ENCODE data around the gene ALS2. TPM values are rescaled to one million over a fixed set of nuclear protein-coding genes. Genes with fewer than 3 reads are reported as not detected.

ALS2 gene
- total RNA-seq, 1 donor from 2014 or later: 12.7 TPM

DNA sequence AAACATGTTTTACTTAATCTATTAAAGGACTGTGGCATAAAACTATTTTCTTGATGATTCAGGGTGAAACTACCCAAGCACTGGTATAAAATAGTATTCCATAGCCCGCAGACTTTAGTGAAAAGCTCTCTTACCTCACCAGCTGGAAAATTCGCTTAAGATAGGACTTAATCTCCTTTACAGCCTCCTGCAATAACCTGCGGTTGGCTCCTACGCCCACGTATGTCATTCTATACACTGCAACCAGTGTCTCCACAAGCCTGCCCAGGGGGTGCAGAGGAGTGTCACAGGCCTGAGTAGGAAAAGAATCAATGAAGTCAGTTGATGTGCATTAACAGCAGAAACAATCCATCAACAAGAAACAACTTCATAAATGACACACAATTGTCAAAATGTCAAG is 71.0 kb downstream of the ALS2 start:
- DNase-seq (ENCODE audit: low spot score): no peak
- no peaks in the 10 kb centered on the region for H3K9me3 Mint-ChIP-seq
- no peaks in the 10 kb centered on the region for H3K4me1 Mint-ChIP-seq (ENCODE audit: low read depth)
- no peaks in the 10 kb centered on the region for H3K27me3 Mint-ChIP-seq (ENCODE audit: insufficient read depth)
- H3K27ac Mint-ChIP-seq: no peak overlapping the region
- intact Hi-C loops (cut with micrococcal nuclease): no loop called here
- peaks cover 9% of the 10 kb centered on the region for H3K36me3 Mint-ChIP-seq (ENCODE audit: low read depth)
- H3K4me3 Mint-ChIP-seq: no peak overlapping the region

DNA sequence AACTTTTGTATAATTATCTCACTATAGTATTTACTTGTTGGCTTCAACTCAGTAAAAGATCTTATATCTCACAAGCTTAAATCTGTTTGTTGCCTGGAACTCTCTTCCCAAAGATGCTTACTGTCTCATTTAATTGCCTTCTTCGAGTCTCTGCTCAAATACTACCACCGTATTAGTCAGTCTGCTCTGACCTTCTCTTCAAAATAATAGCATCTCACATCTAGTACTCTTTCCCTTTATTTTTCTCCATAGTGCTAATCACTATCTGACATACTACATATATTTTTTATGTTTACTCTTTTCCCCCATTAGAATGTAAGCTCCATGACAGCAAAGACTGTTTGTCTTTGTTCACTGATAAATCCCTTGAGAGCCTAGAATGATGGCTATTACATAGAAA is 71.7 kb downstream of the ALS2 start:
- no peak for DNase-seq (ENCODE audit: low spot score)
- intact Hi-C loops (cut with micrococcal nuclease): no loop called here
- H3K4me1 Mint-ChIP-seq (ENCODE audit: low read depth): no peaks in the 10 kb centered on the region
- H3K27me3 Mint-ChIP-seq (ENCODE audit: insufficient read depth): no peaks in the 10 kb centered on the region
- peaks cover 11% of the 10 kb centered on the region for H3K36me3 Mint-ChIP-seq (ENCODE audit: low read depth)
- H3K27ac Mint-ChIP-seq: no peak overlapping the region
- no peaks in the 10 kb centered on the region for H3K9me3 Mint-ChIP-seq
- no peak overlapping the region for H3K4me3 Mint-ChIP-seq

DNA sequence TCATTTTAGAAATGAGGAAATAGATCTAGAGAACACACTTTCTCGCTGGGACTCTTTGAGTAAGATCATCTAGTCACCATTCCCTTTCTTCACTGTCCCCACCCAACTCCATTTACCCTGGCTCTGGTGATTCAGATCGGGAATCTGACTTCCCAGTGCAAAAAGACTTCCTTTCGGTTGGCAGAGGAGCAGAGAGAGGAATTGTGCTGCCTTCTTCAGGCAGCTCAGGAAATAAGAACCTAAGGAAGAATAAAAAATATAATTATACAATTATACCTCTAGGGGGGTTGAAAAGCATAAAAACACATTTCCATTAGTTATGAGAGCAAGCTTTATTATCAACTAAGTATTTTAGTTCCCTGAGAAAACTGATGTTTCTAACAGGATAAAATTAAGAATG is 73.0 kb downstream of the ALS2 start:
- H3K4me1 Mint-ChIP-seq (ENCODE audit: low read depth): no peaks in the 10 kb centered on the region
- no peak overlapping the region for H3K4me3 Mint-ChIP-seq
- no peak for DNase-seq (ENCODE audit: low spot score)
- no peaks in the 10 kb centered on the region for H3K27me3 Mint-ChIP-seq (ENCODE audit: insufficient read depth)
- H3K36me3 Mint-ChIP-seq (ENCODE audit: low read depth): peaks cover 11% of the 10 kb centered on the region
- no peak overlapping the region for H3K27ac Mint-ChIP-seq
- no peaks in the 10 kb centered on the region for H3K9me3 Mint-ChIP-seq
- intact Hi-C loops (cut with micrococcal nuclease): no loop called here

DNA sequence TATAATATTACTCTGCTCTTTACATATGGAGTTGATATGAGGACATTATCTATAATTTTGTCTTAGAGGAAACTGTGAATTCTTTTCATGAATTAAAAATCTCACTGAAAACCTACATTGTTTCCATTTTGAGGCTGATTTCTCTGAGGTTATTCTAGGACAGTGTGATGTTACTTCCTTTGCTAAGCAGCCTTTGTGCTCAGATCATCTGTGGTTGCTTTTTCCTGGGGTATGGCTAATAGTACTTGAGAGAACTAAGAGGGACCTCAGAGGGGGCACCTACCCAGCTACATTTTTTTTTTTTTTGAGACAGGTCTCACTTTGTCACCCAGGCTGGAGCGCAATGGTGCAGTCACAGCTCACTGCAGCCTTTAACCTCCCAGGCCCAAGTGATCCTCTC is 73.6 kb downstream of the ALS2 start:
- H3K4me3 Mint-ChIP-seq: no peak overlapping the region
- no peaks in the 10 kb centered on the region for H3K27me3 Mint-ChIP-seq (ENCODE audit: insufficient read depth)
- H3K4me1 Mint-ChIP-seq (ENCODE audit: low read depth): no peaks in the 10 kb centered on the region
- no peak overlapping the region for H3K27ac Mint-ChIP-seq
- intact Hi-C loops (cut with micrococcal nuclease): no loop called here
- no peaks in the 10 kb centered on the region for H3K9me3 Mint-ChIP-seq
- peaks cover 10% of the 10 kb centered on the region for H3K36me3 Mint-ChIP-seq (ENCODE audit: low read depth)
- no peak for DNase-seq (ENCODE audit: low spot score)

DNA sequence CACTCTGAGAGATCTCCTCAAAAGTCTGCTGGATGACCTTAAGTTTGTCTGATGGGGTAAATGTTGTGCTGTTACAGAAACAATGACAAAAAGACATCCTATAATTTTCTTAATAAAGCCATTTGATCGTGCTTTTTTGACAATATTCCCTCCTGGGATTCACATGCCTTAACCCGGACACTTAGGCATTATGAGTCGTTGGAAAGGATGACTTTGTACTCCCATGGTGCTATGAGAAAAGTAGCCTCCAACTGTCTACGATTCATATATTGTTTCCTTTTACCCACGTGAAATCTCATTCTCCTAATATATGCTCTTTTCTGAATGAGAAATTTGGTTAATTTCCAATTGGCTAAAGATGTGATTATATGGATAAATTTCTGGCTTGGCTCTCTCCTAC is 76.2 kb downstream of the ALS2 start:
- Mint-ChIP-seq H3K36me3 (ENCODE audit: low read depth) (peaks cover 12% of the 10 kb centered on the region), H3K4me3 (no peak overlapping the region), H3K4me1 (ENCODE audit: low read depth) (no peaks in the 10 kb centered on the region), H3K27me3 (ENCODE audit: insufficient read depth) (no peaks in the 10 kb centered on the region), H3K27ac (no peak overlapping the region), H3K9me3 (no peaks in the 10 kb centered on the region)
- no peak for DNase-seq (ENCODE audit: low spot score)
- intact Hi-C loops (cut with micrococcal nuclease): no loop called here

DNA sequence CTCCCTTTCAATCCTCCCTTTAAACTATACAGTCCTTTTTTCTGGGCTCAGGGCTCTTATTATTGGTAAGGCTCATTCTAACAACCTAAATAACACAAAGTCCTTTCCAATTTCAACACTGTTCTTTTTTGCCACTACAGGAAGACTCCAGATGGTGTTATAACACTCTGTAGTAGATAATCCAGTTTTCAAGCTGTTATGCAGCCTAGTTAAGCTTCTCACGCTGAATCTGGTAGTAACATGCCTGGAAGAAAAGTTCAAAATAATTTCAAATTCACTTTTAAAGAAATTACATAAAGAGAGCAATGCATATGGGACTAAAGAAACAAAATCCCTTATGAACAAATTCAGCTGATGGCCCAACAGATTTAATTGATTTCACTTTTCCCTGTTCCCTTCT is 79.1 kb downstream of the ALS2 start:
- H3K27ac Mint-ChIP-seq: no peak overlapping the region
- no peak for DNase-seq (ENCODE audit: low spot score)
- no peaks in the 10 kb centered on the region for H3K27me3 Mint-ChIP-seq (ENCODE audit: insufficient read depth)
- H3K36me3 Mint-ChIP-seq (ENCODE audit: low read depth): peaks cover 10% of the 10 kb centered on the region
- H3K4me3 Mint-ChIP-seq: no peak overlapping the region
- H3K4me1 Mint-ChIP-seq (ENCODE audit: low read depth): no peaks in the 10 kb centered on the region
- intact Hi-C loops (cut with micrococcal nuclease): loop anchor here (1.0 kb wide), 1 partner anchor 21 kb away; no protein-coding TSS in a partner anchor
- no peaks in the 10 kb centered on the region for H3K9me3 Mint-ChIP-seq

DNA sequence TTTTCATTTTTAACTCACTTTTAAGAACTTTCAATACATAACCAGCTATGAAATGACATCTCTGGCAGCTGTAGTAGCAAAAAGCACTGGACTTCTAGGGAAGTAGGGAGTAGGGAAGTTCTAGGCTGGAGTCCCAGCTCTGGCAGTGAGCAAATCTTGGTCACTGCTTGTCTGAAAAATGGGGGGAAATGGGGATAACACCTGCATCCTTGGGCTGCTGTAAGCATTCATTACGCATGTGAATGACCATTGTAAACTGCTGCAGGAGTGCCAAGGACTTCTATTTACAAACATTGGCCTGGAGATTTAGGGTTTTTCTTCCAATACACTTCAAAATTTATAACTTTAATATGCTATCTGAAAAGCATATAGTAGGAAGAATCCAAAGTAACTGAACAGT is 81.3 kb downstream of the ALS2 start:
- no peak for DNase-seq (ENCODE audit: low spot score)
- no peaks in the 10 kb centered on the region for H3K4me1 Mint-ChIP-seq (ENCODE audit: low read depth)

DNA sequence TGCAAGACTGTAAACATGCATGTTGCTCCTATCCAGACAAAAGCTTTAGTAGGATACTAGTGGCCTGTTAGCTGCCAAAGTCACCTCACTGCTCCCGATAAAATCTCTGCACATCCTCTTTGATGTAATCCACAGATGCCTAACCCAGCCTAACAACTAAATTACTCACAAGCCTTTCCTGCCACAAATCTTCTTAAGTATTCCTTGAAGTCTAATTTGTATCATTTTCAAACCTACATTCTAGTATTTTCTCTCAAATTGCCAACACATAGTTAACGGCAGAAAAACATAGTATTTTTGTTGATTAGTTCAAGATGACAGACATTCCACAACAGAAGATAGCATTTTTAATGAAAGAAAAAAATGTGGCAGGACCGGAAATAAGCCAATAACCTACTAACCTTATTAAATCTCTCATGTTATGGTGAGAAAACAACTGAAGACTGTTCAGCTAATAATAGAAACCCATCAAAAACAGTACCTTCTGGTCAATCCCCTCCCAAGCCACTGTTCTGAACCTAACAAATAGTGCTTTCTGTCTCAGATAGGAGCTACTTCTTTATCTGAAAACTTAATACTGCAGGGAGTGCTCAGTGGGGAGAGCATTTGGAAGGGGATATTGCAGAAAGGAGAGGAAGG is 82.0 kb downstream of the ALS2 start, which contains the start of gene MPP4:
MPP4 (minus strand) TSS at position 57 of the 639 bp plus-strand sequence. CDS start 4,690 bp downstream, outside the sequence.
- H3K27ac Mint-ChIP-seq: no peak within 1 kb of the TSS
- H3K9me3 Mint-ChIP-seq: no peaks in the 10 kb centered on the region
- H3K36me3 Mint-ChIP-seq (ENCODE audit: low read depth): peaks cover 4% of the 10 kb centered on the region

More for the DNA sequence above, 81.3 kb downstream of the ALS2 start:
- Mint-ChIP-seq H3K9me3 (no peaks in the 10 kb centered on the region), H3K4me3 (no peak overlapping the region), H3K36me3 (ENCODE audit: low read depth) (peaks cover 8% of the 10 kb centered on the region), H3K27me3 (ENCODE audit: insufficient read depth) (no peaks in the 10 kb centered on the region), H3K27ac (no peak overlapping the region)
- intact Hi-C loops (cut with micrococcal nuclease): no loop called here

DNA sequence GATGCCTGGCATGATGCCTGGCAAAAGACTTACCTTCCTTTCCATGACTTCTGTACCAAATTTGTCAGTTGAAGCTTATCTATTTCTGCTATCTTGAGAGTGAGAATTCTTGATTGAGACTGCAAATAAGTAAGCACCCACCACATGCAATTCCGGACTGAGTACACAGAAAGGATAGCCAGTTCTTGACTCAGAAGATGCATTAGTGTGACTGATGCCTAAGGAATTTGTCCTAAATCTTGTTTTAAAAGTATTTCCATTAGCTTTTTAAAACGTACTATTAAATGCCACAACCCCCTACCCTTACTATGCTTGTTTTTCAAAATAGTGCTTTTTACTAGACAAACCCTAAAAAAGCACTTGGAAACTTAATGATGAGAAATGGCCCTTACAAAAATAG is 82.8 kb downstream of the ALS2 start:
- Mint-ChIP-seq H3K4me3 (no peak overlapping the region), H3K9me3 (no peaks in the 10 kb centered on the region)
- intact Hi-C loops (cut with micrococcal nuclease): no loop called here

More for the DNA sequence above, 82.0 kb downstream of the ALS2 start, which contains the start of gene MPP4:
- DNase-seq (ENCODE audit: low spot score): no peak
- Mint-ChIP-seq H3K4me3 (no peak within 1 kb of the TSS), H3K27me3 (ENCODE audit: insufficient read depth) (no peaks in the 10 kb centered on the region), H3K4me1 (ENCODE audit: low read depth) (no peaks in the 10 kb centered on the region)
- intact Hi-C loops (cut with micrococcal nuclease): no loop called here

DNA sequence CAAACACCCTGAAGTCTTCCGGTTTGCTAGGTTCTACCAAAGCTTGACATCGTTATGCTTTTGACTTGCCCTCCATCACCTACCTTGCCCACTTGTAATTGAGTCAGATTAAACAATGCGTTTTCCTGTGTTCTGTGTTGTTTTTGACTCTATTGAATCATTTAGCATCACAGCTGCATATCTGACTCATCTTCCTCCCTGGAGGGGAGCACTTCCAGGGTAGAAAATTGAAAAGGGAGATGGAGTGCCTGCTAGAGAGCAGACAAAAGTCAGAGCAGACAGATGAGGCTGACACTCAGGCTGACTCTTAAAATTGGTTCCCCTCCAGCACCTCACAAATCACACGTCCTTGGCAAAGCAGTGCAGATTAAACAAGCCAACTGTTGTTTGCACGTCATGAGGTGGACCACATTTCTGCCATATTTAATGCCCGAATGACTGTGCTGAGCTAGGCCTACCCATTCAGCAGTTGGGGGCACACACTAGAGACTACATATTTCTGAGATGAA is 84.5 kb downstream of the ALS2 start:
- DNase-seq (ENCODE audit: low spot score): no peak
- intact Hi-C loops (cut with micrococcal nuclease): no loop called here
- H3K9me3 Mint-ChIP-seq: no peaks in the 10 kb centered on the region
- H3K4me3 Mint-ChIP-seq: no peak overlapping the region
- H3K36me3 Mint-ChIP-seq (ENCODE audit: low read depth): peaks cover 2% of the 10 kb centered on the region
- H3K4me1 Mint-ChIP-seq (ENCODE audit: low read depth): no peaks in the 10 kb centered on the region
- H3K27me3 Mint-ChIP-seq (ENCODE audit: insufficient read depth): peaks cover 1% of the 10 kb centered on the region
- no peak overlapping the region for H3K27ac Mint-ChIP-seq

More for the DNA sequence above, 82.8 kb downstream of the ALS2 start:
- Mint-ChIP-seq H3K27ac (no peak overlapping the region), H3K36me3 (ENCODE audit: low read depth) (peaks cover 2% of the 10 kb centered on the region), H3K27me3 (ENCODE audit: insufficient read depth) (no peaks in the 10 kb centered on the region), H3K4me1 (ENCODE audit: low read depth) (no peaks in the 10 kb centered on the region)
- DNase-seq (ENCODE audit: low spot score): no peak

DNA sequence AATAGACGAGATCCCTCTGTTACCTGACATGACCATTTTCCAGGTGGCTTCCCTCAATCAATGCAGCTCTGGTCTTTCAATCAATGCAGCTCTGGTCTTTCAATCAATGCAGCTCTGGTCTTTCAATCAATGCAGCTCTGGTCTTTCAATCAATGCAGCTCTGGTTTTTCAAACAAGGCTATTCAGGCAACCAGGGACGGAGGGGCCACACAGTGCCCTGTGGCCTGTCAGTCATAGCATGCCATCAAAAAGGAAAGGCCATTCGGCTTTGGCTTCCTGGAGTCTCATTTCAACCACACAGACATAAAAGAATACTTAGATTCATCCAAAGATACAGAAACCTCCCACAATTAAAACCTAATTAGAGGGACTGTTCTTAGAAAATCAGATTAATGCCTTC is 95.6 kb downstream of the ALS2 start:
- intact Hi-C loops (cut with micrococcal nuclease): no loop called here
- H3K9me3 Mint-ChIP-seq: no peaks in the 10 kb centered on the region
- H3K27me3 Mint-ChIP-seq (ENCODE audit: insufficient read depth): peaks cover 26% of the 10 kb centered on the region
- no peak overlapping the region for H3K4me3 Mint-ChIP-seq
- H3K4me1 Mint-ChIP-seq (ENCODE audit: low read depth): no peaks in the 10 kb centered on the region
- DNase-seq (ENCODE audit: low spot score): no peak
- no peak overlapping the region for H3K27ac Mint-ChIP-seq
- no peaks in the 10 kb centered on the region for H3K36me3 Mint-ChIP-seq (ENCODE audit: low read depth)

DNA sequence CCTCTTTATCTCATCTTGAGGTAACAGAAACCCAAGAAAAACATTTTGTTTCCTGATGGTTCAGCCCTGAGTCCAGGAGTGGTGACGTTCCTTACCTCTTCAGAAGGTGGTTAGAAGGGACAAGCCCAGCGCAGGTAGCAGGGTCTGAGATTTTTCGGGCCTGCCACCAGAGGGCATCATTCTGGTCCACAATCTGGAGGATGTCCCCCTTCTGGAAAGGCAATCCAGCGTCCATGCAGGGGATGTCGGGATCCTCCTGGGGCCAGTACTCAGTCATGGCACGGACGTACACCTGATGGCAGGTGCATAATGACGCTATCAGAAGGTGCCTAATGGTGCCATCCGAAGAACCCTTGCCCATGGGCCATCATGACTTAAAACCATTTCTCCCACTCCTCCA is 100.0 kb downstream of the ALS2 start:
- H3K9me3 Mint-ChIP-seq: no peaks in the 10 kb centered on the region
- H3K4me1 Mint-ChIP-seq (ENCODE audit: low read depth): no peaks in the 10 kb centered on the region
- no peak overlapping the region for H3K27ac Mint-ChIP-seq
- intact Hi-C loops (cut with micrococcal nuclease): no loop called here
- H3K36me3 Mint-ChIP-seq (ENCODE audit: low read depth): no peaks in the 10 kb centered on the region
- DNase-seq (ENCODE audit: low spot score): no peak
- peaks cover 9% of the 10 kb centered on the region for H3K27me3 Mint-ChIP-seq (ENCODE audit: insufficient read depth)
- no peak overlapping the region for H3K4me3 Mint-ChIP-seq

DNA sequence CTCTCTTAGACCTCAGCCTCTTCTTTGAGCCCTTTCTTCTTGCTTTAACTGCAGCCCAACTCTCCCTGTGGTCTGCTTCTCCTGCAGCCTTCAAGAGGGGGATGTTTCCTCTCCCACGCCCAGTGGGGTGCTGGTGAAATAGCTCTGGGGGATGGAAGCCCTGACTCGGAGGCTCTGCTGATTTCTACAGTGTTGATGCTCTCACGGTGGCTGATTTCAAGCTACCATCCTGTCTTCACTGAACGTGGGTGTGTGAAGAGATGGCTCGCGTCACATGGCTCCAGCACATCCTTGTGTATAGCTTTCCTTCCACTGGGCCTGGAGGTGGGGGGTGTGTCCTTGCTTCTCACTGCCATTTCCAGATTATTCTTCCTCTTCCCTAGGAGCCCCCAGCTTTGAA is 102.3 kb downstream of the ALS2 start:
- H3K4me3 Mint-ChIP-seq: no peak overlapping the region
- intact Hi-C loops (cut with micrococcal nuclease): no loop called here
- H3K36me3 Mint-ChIP-seq (ENCODE audit: low read depth): no peaks in the 10 kb centered on the region
- no peaks in the 10 kb centered on the region for H3K4me1 Mint-ChIP-seq (ENCODE audit: low read depth)
- peaks cover 9% of the 10 kb centered on the region for H3K27me3 Mint-ChIP-seq (ENCODE audit: insufficient read depth)
- no peak for DNase-seq (ENCODE audit: low spot score)
- no peak overlapping the region for H3K27ac Mint-ChIP-seq
- H3K9me3 Mint-ChIP-seq: no peaks in the 10 kb centered on the region

DNA sequence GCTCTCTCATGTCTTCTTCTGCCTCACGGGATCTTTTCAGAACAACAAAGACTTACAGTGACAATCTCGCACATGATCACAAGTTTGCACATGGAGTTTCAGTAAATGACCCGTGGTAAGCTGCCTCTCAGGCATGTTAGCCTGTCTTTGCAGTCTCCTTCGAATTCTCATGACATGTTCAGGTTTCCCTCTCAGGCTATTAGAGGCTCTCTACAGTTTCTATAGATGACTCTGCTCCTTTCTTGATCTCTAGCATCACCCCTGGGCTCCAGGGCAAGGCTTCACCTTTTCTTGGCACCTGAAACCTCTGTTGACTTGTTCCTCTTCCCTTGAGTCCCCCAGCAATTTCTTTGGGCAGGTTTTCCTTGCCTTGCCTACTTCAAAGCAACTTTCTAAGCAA is 105.3 kb downstream of the ALS2 start:
- H3K27ac Mint-ChIP-seq: no peak overlapping the region
- no peak for DNase-seq (ENCODE audit: low spot score)
- H3K4me3 Mint-ChIP-seq: no peak overlapping the region
- H3K9me3 Mint-ChIP-seq: no peaks in the 10 kb centered on the region
- intact Hi-C loops (cut with micrococcal nuclease): no loop called here
- no peaks in the 10 kb centered on the region for H3K36me3 Mint-ChIP-seq (ENCODE audit: low read depth)
- no peaks in the 10 kb centered on the region for H3K4me1 Mint-ChIP-seq (ENCODE audit: low read depth)
- peaks cover 5% of the 10 kb centered on the region for H3K27me3 Mint-ChIP-seq (ENCODE audit: insufficient read depth)

Data from activated T-helper 1 cell treated with anti-CD3 and anti-CD28 coated beads, Interleukin-12 subunit alpha, Interleukin-12 subunit beta, Interleukin-2, Interleukin-4 antibody, amounts not matched to agents 30 ng/mL and 10 ng/mL and 1 ng/mL, durations not matched to agents 14 hours and 24 hours and 36 hours (primary cell).